ENCODE results near the gene HSPA9. TPM values are rescaled to one million over a fixed set of nuclear protein-coding genes. Genes with fewer than 3 reads are reported as not detected.

The HSPA9 gene
- total RNA-seq, 4 donors from 2014 or later, result 139 to 250 (median 186) TPM

DNA sequence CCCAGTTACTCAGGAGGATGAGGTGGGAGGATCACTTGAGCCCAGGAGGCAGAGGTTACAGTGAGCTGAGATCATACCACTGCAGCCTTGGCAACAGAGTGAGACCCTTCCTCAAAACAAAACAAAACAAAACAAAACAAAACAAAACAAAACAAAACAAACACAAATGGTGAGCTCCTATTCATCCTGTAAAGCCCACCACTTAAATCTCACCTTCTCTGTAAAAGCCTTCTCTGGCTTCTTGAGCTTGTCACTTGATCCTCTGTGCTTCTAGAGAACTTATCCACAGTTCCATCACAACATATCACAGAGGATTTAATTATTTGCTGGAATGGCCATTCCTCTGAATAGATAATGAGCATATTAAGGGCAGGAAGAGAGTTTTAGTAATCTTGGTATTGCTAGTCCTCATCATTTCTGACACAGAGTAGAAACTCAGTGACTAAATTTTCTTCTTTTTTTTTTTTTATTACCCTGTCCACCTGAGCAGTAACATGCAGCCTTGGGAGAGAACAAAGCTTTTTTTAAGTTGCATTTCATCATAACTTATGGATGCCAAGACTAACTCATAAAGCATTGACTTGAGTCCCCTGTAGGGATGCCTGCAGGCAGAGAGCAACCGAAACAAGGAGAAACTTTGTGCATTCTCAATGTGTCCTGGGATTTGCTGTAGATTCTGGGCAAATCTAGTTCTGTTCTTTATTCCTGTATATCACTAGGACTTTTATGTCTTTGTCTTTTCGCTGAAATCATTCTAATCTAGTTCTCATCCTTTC is 13.0 kb upstream of the HSPA9 start:
- Histone ChIP-seq H3K27ac (replicated peaks in 1 of 4) (no peak overlapping the region), H3K27me3 (no peaks in the 10 kb centered on the region), H3K4me1 (no peaks in the 10 kb centered on the region), H3K4me3 (no peak overlapping the region), H3K9me3 (no peaks in the 10 kb centered on the region), H3K36me3 (no peaks in the 10 kb centered on the region)
- 86% methylated on average over 2 of the region's 2 CpGs for WGBS
- intact Hi-C loops (cut with DNase I), result no loop called here
- no peak for DNase-seq (ENCODE audit: extremely low spot score)
- TF ChIP-seq, protein P1, sequence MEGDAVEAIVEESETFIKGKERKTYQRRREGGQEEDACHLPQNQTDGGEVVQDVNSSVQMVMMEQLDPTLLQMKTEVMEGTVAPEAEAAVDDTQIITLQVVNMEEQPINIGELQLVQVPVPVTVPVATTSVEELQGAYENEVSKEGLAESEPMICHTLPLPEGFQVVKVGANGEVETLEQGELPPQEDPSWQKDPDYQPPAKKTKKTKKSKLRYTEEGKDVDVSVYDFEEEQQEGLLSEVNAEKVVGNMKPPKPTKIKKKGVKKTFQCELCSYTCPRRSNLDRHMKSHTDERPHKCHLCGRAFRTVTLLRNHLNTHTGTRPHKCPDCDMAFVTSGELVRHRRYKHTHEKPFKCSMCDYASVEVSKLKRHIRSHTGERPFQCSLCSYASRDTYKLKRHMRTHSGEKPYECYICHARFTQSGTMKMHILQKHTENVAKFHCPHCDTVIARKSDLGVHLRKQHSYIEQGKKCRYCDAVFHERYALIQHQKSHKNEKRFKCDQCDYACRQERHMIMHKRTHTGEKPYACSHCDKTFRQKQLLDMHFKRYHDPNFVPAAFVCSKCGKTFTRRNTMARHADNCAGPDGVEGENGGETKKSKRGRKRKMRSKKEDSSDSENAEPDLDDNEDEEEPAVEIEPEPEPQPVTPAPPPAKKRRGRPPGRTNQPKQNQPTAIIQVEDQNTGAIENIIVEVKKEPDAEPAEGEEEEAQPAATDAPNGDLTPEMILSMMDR (IDR thresholded peaks at IDR 0.05), result no peak
- TF ChIP-seq EP300 (IDR thresholded peaks at IDR 0.05) (no peak), POLR2AphosphoS5 (IDR thresholded peaks at IDR 0.05) (no peak), POLR2A (IDR thresholded peaks at IDR 0.05; ENCODE audit: low read depth) (no peak)

DNA sequence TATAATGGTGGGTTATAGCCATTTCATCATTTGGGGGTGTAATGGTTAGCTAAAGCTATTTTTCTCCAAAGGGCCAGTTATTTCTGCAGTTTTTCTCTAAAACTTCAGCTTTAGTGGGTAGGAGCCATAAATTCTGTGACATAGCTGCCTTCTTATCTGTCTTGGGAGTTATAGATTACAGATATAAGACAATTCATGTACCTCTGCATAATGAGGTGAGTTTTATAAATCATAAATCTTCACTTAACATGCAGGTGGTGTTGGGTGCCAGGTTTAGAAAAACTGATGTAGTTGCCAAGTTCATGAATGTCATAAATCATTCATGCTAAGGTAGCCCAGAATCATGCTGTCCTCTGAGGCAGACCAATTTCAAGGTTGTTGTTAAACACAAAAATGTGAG is 10.0 kb upstream of the HSPA9 start:
- Histone ChIP-seq H3K36me3 (no peaks in the 10 kb centered on the region), H3K4me3 (no peak overlapping the region), H3K4me1 (no peaks in the 10 kb centered on the region), H3K27me3 (no peaks in the 10 kb centered on the region), H3K9me3 (no peaks in the 10 kb centered on the region), H3K27ac (replicated peaks in 1 of 4) (no peak overlapping the region)
- no peak for TF ChIP-seq POLR2A (IDR thresholded peaks at IDR 0.05; ENCODE audit: low read depth)
- intact Hi-C loops (cut with DNase I), result no loop called here
- DNase-seq (ENCODE audit: extremely low spot score), result no peak

DNA sequence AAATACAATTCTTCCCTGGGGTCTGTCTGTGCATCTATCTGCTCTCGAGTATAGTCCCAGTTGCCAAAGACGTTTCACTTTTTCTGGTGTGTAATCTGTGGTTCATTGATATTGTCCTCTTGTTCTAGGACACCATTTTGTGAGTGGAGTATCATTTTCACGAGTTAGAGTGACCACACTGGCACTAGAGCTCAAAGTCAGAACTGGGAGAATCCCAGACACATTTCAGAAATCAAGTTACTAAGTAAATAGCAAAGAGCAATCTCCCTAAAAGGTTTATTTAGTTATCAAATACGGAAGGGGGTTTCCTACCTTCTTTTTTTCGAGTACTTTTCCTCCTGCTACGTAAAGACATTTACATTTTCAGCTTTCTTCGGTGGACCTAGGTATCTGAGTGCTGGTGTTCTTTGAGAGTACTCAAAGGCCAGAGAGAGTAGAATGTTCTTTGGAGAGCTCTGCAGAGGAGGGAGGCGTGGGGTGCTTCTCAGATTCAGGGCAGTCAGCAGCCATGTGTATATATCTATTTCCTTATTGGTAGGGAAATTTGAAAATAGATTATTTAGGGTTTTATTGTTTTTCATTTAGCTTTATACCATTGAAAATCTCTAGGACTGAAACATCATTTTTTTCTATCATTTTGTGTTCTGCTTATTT is 8.9 kb upstream of the HSPA9 start:
- H3K4me3 ChIP-seq, result no peak overlapping the region
- 81% methylated on average over 8 of the region's 8 CpGs for WGBS
- DNase-seq (ENCODE audit: extremely low spot score), result no peak
- TF ChIP-seq, protein P1 (IDR thresholded peaks at IDR 0.05), result no peak
- TF ChIP-seq EP300 (IDR thresholded peaks at IDR 0.05) (no peak), POLR2AphosphoS5 (IDR thresholded peaks at IDR 0.05) (no peak), POLR2A (IDR thresholded peaks at IDR 0.05; ENCODE audit: low read depth) (no peak)
- no peaks in the 10 kb centered on the region for H3K9me3 ChIP-seq
- no peaks in the 10 kb centered on the region for H3K36me3 ChIP-seq
- peaks cover 0 to 4% (median 0%) of the 10 kb centered on the region in 4 donors for H3K4me1 ChIP-seq
- no peaks in the 10 kb centered on the region for H3K27me3 ChIP-seq
- H3K27ac ChIP-seq (replicated peaks in 1 of 4), result no peak overlapping the region
- intact Hi-C loops (cut with DNase I), result loop anchor here (5.0 kb wide), 1 partner anchor 168 kb away; the partner anchor contains the start of gene CTNNA1

DNA sequence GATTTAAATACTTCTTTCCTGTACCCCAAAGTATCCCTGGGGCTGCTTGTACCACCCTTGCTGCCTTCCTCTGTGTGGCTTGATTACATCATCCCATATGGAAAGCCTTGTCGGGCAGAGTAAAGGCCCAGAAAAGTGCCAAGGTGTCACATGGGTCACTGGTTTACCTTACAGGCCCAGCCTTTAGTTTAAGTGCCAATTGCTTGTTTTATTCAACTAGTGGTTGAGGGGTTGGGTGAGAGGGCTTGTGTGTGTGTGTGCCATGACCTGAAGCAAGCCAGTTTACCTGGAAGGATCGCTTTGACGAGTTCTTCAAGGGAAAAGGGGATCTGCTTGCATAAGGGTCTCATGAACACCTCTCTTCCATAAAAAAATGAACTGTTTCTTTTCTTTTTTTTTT is 7.8 kb upstream of the HSPA9 start:
- H3K4me1 ChIP-seq, result peaks cover 0 to 5% (median 0%) of the 10 kb centered on the region in 4 donors
- no peaks in the 10 kb centered on the region for H3K9me3 ChIP-seq
- no peak for DNase-seq (ENCODE audit: extremely low spot score)
- WGBS, result 90% methylated on average over 3 of the region's 3 CpGs
- H3K4me3 ChIP-seq, result no peak overlapping the region
- intact Hi-C loops (cut with DNase I), result loop anchor here (5.0 kb wide), 1 partner anchor 169 kb away; the partner anchor contains the start of gene CTNNA1
- H3K27me3 ChIP-seq, result no peaks in the 10 kb centered on the region
- TF ChIP-seq, protein P1 (IDR thresholded peaks at IDR 0.05), result no peak
- no peak for TF ChIP-seq POLR2AphosphoS5 (IDR thresholded peaks at IDR 0.05)
- no peak for TF ChIP-seq EP300 (IDR thresholded peaks at IDR 0.05)
- no peak overlapping the region for H3K27ac ChIP-seq (replicated peaks in 1 of 4)
- H3K36me3 ChIP-seq, result no peaks in the 10 kb centered on the region

DNA sequence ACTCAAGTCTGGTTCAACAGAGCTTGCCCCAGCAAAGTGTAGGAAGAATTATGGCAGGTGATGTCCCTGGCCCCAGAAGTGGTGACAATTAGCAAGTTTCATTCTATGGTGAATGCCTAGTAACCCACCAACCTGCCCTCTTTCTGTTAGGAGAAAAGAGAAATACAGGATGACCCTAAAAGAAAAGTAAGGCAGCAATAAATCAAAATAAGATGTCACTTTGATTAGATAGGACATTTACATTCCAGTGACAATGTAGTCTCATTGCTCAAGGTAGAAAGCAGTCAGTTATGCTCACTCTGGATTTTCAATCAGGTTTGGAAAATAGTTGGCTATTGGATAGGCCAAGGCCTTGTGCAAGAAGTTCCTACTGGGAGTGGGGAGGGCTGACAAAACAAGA is 5.6 kb upstream of the HSPA9 start:
- no peak for DNase-seq (ENCODE audit: extremely low spot score)
- intact Hi-C loops (cut with DNase I), result loop anchor here (5.0 kb wide), 1 partner anchor 172 kb away; the partner anchor contains the start of gene CTNNA1
- Histone ChIP-seq H3K27ac (replicated peaks in 1 of 4) (no peak overlapping the region), H3K4me1 (peaks cover 4 to 12% (median 6%) of the 10 kb centered on the region in 4 donors), H3K9me3 (no peaks in the 10 kb centered on the region), H3K4me3 (no peak overlapping the region), H3K27me3 (no peaks in the 10 kb centered on the region), H3K36me3 (no peaks in the 10 kb centered on the region)
- TF ChIP-seq EP300 (IDR thresholded peaks at IDR 0.05), result no peak
- TF ChIP-seq, protein P1 (IDR thresholded peaks at IDR 0.05), result no peak
- TF ChIP-seq POLR2A (IDR thresholded peaks at IDR 0.05; ENCODE audit: low read depth), result no peak
- no peak for TF ChIP-seq POLR2AphosphoS5 (IDR thresholded peaks at IDR 0.05)
